Measurements from ENCODE around the gene XRCC5.

DNA sequence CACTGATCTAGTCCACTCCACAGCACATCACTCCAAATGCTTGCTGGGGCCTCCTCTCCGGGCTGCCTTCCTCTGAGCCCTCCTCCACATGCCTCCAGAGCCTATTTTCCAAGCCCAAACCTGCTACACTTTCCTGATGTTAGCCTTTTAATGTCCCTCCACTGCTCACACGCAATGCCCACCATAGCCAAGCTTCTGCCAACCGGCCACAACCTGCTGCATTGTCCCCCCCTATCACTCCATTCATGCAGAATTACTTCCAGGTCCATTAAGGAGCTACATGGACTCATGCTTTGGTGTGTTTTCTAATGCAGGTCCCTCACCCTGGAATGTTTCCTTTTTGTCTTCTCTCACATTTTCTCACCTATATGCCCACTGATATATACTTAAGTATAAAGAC lies 133.9 kb downstream of the XRCC5 start:
- TF ChIP-seq POLR2A (IDR thresholded peaks at IDR 0.05) = no peak
- TF ChIP-seq, protein P1, sequence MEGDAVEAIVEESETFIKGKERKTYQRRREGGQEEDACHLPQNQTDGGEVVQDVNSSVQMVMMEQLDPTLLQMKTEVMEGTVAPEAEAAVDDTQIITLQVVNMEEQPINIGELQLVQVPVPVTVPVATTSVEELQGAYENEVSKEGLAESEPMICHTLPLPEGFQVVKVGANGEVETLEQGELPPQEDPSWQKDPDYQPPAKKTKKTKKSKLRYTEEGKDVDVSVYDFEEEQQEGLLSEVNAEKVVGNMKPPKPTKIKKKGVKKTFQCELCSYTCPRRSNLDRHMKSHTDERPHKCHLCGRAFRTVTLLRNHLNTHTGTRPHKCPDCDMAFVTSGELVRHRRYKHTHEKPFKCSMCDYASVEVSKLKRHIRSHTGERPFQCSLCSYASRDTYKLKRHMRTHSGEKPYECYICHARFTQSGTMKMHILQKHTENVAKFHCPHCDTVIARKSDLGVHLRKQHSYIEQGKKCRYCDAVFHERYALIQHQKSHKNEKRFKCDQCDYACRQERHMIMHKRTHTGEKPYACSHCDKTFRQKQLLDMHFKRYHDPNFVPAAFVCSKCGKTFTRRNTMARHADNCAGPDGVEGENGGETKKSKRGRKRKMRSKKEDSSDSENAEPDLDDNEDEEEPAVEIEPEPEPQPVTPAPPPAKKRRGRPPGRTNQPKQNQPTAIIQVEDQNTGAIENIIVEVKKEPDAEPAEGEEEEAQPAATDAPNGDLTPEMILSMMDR (IDR thresholded peaks at IDR 0.05) = no peak
